AG04449 (cell line): ENCODE measurements around the gene CEP76.
"Not testable (repeated sequence)": the region's sequence is repeated elsewhere in the genome, so short reads cannot be mapped to it uniquely, and the experiment has no call there.

Experiments
- CTCF ChIA-PET: fragments of 350-600 bp; formaldehyde crosslinking; extraction: SDS; loops from one replicate; lab custom pipeline; 2021; ENCODE audit warnings: antibody characterized with exemption; lab: Yijun Ruan, JAX
- POLR2A ChIA-PET: fragments of 400-600, 350-600 bp; formaldehyde crosslinking; extraction: SDS; loops from one replicate; lab custom pipeline; 2020; ENCODE audit warnings: antibody characterized with exemption, inconsistent platforms; lab: Yijun Ruan, JAX
- DNase-seq: peaks from one replicate; pipeline ENCODE4 v3.0.0-alpha.2; 2010; ENCODE audit warnings: low read depth, low spot score
- H3K4me3 ChIP-seq: 2 replicates; pipeline ENCODE4 v1.5.1; 2011; ENCODE audit warnings: low read depth, mild to moderate bottlenecking, control low read depth, low read length
- CTCF ChIP-seq: IDR thresholded peaks from one replicate; pipeline ENCODE4 v1.5.1; 2011; ENCODE audit warnings: mild to moderate bottlenecking, moderate library complexity, low read length, control low read depth, inconsistent platforms; ENCODE audit not compliant: insufficient read depth; ENCODE audit errors: missing control alignments

The CEP76 gene

GRCh38 chr18:12645751-12646203 is 56.7 kb downstream of the CEP76 start:
- no peak overlapping the region for H3K4me3 ChIP-seq
- CTCF ChIA-PET: no interaction called here
- POLR2A ChIA-PET: no interaction called here
- TF ChIP-seq CTCF: no peak
- no peak for DNase-seq

GRCh38 chr18:12645254-12645653 is 57.3 kb downstream of the CEP76 start:
- ChIA-PET CTCF (no interaction called here), POLR2A (no interaction called here)
- TF ChIP-seq CTCF: no peak
- no peak overlapping the region for H3K4me3 ChIP-seq
- no peak for DNase-seq

GRCh38 chr18:12643756-12644155 is 58.8 kb downstream of the CEP76 start:
- POLR2A ChIA-PET, H3K4me3 ChIP-seq, DNase-seq: not testable (repeated sequence)
- CTCF ChIA-PET: interaction anchor here (1.1 to 3.1 kb wide), 5 partner anchors 13 to 252 kb away, joined by 3 to 14 read pairs (median 4); no protein-coding TSS in a partner anchor

GRCh38 chr18:12640881-12641200 is 61.7 kb downstream of the CEP76 start:
- POLR2A ChIA-PET: interaction anchor here (0.5 to 1.4 kb wide), 2 partner anchors 11 to 21 kb away, joined by 4 read pairs; no protein-coding TSS in a partner anchor
- CTCF ChIA-PET: interaction anchor here (0.7 to 1.5 kb wide), 5 partner anchors 18 to 250 kb away, joined by 3 to 4 read pairs (median 3); no protein-coding TSS in a partner anchor
- DNase-seq: no peak
- H3K4me3 ChIP-seq: no peak overlapping the region
- TF ChIP-seq CTCF: no peak

GRCh38 chr18:12639990-12640880 is 62.3 kb downstream of the CEP76 start:
- no peak for DNase-seq

GRCh38 chr18:12638644-12639124 is 63.8 kb downstream of the CEP76 start:
- ChIA-PET POLR2A (no interaction called here), CTCF (interaction anchor here (1.3 kb wide), 1 partner anchor 247 kb away, joined by 3 read pairs; no protein-coding TSS in a partner anchor)
- no peak for TF ChIP-seq CTCF
- no peak for DNase-seq
- H3K4me3 ChIP-seq: no peak overlapping the region

More at GRCh38 chr18:12639990-12640880, 62.3 kb downstream of the CEP76 start:
- H3K4me3 ChIP-seq: no peak overlapping the region
- POLR2A ChIA-PET: interaction anchor here (0.5 to 1.4 kb wide), 2 partner anchors 11 to 20 kb away, joined by 4 read pairs; no protein-coding TSS in a partner anchor
- peak; percentile 10 for TF ChIP-seq CTCF
- CTCF ChIA-PET: interaction anchor here (0.7 to 1.5 kb wide), 8 partner anchors 9 to 249 kb away, joined by 3 to 4 read pairs (median 3); no protein-coding TSS in a partner anchor
